ENCODE results near the gene BRF1.

- TF ChIP-seq POLR2A (IDR thresholded peaks at IDR 0.05) (no peak), POLR2AphosphoS5 (IDR thresholded peaks at IDR 0.05) (no peak)
- TF ChIP-seq, protein P1, sequence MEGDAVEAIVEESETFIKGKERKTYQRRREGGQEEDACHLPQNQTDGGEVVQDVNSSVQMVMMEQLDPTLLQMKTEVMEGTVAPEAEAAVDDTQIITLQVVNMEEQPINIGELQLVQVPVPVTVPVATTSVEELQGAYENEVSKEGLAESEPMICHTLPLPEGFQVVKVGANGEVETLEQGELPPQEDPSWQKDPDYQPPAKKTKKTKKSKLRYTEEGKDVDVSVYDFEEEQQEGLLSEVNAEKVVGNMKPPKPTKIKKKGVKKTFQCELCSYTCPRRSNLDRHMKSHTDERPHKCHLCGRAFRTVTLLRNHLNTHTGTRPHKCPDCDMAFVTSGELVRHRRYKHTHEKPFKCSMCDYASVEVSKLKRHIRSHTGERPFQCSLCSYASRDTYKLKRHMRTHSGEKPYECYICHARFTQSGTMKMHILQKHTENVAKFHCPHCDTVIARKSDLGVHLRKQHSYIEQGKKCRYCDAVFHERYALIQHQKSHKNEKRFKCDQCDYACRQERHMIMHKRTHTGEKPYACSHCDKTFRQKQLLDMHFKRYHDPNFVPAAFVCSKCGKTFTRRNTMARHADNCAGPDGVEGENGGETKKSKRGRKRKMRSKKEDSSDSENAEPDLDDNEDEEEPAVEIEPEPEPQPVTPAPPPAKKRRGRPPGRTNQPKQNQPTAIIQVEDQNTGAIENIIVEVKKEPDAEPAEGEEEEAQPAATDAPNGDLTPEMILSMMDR (IDR thresholded peaks at IDR 0.05) = no peak
Observed at GRCh38 chr14:105223260-105223659, 77.5 kb downstream of the BRF1 start.

Data from suprapubic skin (tissue), 4 donors.